Lung (tissue), 12 donors: ENCODE data around the gene TXK. TPM values are rescaled to one million over a fixed set of nuclear protein-coding genes. Genes with fewer than 3 reads are reported as not detected.

Experiments used
- ATAC-seq: fragments of 200-7000 bp; cut with Tn5 transposase; one replicate; pipeline ENCODE4 v1.9.1; 2020; ENCODE audit warnings: moderate number of reproducible peaks; ENCODE audit not compliant: insufficient read depth, low FRiP score
- DNase-seq, 3 donors: peaks; one replicate each; pipeline ENCODE4 v3.0.0-alpha.2; 2013 to 2017
- H3K27ac ChIP-seq, 2 donors: one replicate each; pipeline ENCODE4 v1.5.1; 2013; ENCODE audit warnings: mild to moderate bottlenecking in 2 of 2, moderate library complexity in 2 of 2, control low read depth in 1 of 2, inconsistent platforms in 1 of 2, low read depth in 1 of 2, low read length in 1 of 2
- H3K27me3 ChIP-seq, 3 donors: one replicate each; pipeline ENCODE4 v1.5.1; 2013; ENCODE audit warnings: low read length in 2 of 3; ENCODE audit not compliant: control insufficient read depth in 3 of 3, insufficient read depth in 3 of 3
- H3K36me3 ChIP-seq, 4 donors: one replicate each; pipeline ENCODE4 v1.5.1; 2013; ENCODE audit warnings: low read length in 4 of 4, mild to moderate bottlenecking in 1 of 4, moderate library complexity in 1 of 4; ENCODE audit not compliant: control insufficient read depth in 4 of 4, insufficient read depth in 4 of 4
- H3K4me1 ChIP-seq, 5 donors: one replicate each; pipeline ENCODE4 v1.5.1; 2013; ENCODE audit warnings: low read length in 5 of 5, mild to moderate bottlenecking in 2 of 5, moderate library complexity in 1 of 5; ENCODE audit not compliant: control insufficient read depth in 5 of 5, insufficient read depth in 5 of 5
- H3K4me3 ChIP-seq: one replicate; pipeline ENCODE4 v1.5.1; 2013; ENCODE audit warnings: mild to moderate bottlenecking, control low read depth, moderate library complexity
- H3K9ac ChIP-seq, 2 donors: one replicate each; pipeline ENCODE4 v1.5.1; 2013; ENCODE audit warnings: low read length in 2 of 2, control low read depth in 1 of 2; ENCODE audit not compliant: insufficient read depth in 1 of 2
- H3K9me3 ChIP-seq, 4 donors: one replicate each; pipeline ENCODE4 v1.5.1; 2013; ENCODE audit warnings: low read length in 3 of 4, mild to moderate bottlenecking in 1 of 4, moderate library complexity in 1 of 4; ENCODE audit not compliant: control insufficient read depth in 4 of 4, insufficient read depth in 3 of 4
- CTCF ChIP-seq: IDR thresholded peaks from 2 replicates; pipeline ENCODE4 v1.5.1; 2012; ENCODE audit warnings: mild to moderate bottlenecking; ENCODE audit errors: control extremely low read depth, extremely low read depth
- WGBS, 2 donors: extraction: QIAGEN DNeasy Blood & Tissue Kit; methylation state at CpG; one replicate each; pipeline ENCODE4 v1.1.7; 2013; 5-methylcytosine and 5-hydroxymethylcytosine counted together
- polyA plus RNA-seq, 2 donors: library from polyadenylated mRNA; stranded (reverse); fragments of 200-250 nt; gene quantifications; one replicate each; pipeline ENCODE4 v1.2.1, GENCODE V29; 2013
- total RNA-seq, 2 donors: library from RNA; depleted of rRNA in 1 of 2; stranded (reverse); fragments of >200 nt in 1 of 2; gene quantifications; one replicate each; pipeline ENCODE4 v1.2.1, GENCODE V29; 2014 to 2021
- donor health status: control.
- donor health status: control.
- donor health status: Bipolar disorder and iron deficiency.
- donor health status: healthy.
- donor health status: DM: yes; HTN: yes; CAD: no.

Gene TXK
- total and polyA plus RNA-seq, 4 donors, result 0.91 to 9.1 (median 2.0) TPM

GRCh38 chr4:48058617-48059530, 75.2 kb downstream of the TXK start:
- H3K9ac ChIP-seq, result no peak overlapping the region
- no peak for TF ChIP-seq CTCF
- H3K4me1 ChIP-seq, result no peaks in the 10 kb centered on the region
- ATAC-seq (no peak), DNase-seq (no peak)
- WGBS, 2 donors, result 66 to 82% methylated on average over 5 of the region's 5 CpGs
- no peaks in the 10 kb centered on the region for H3K27me3 ChIP-seq
- H3K9me3 ChIP-seq, result no peaks in the 10 kb centered on the region
- no peaks in the 10 kb centered on the region for H3K36me3 ChIP-seq
- H3K27ac ChIP-seq, result no peak overlapping the region
- H3K4me3 ChIP-seq, result no peak overlapping the region

- no peak for TF ChIP-seq CTCF
- H3K9me3 ChIP-seq, result no peaks in the 10 kb centered on the region
- peaks cover 0 to 5% (median 0%) of the 10 kb centered on the region in 5 donors for H3K4me1 ChIP-seq
- H3K27ac ChIP-seq, result no peak overlapping the region
- H3K4me3 ChIP-seq, result no peak overlapping the region
- H3K9ac ChIP-seq, result no peak overlapping the region
- no peaks in the 10 kb centered on the region for H3K36me3 ChIP-seq
- no peaks in the 10 kb centered on the region for H3K27me3 ChIP-seq
- no peak for ATAC-seq
- DNase-seq, result no peak
- 95 to 96% methylated on average over 1 of the region's 1 CpG for WGBS, 2 donors
Measured at GRCh38 chr4:48051078-48051477, 83.0 kb downstream of the TXK start.

GRCh38 chr4:48049483-48049882, 84.6 kb downstream of the TXK start:
- Histone ChIP-seq H3K36me3 (no peaks in the 10 kb centered on the region), H3K9me3 (no peaks in the 10 kb centered on the region), H3K9ac (no peak overlapping the region), H3K4me3 (no peak overlapping the region), H3K27ac (no peak overlapping the region), H3K4me1 (peaks cover 0 to 5% (median 0%) of the 10 kb centered on the region in 5 donors), H3K27me3 (no peaks in the 10 kb centered on the region)
- TF ChIP-seq CTCF, result no peak
- WGBS, 2 donors, result 76 to 82% methylated on average over 8 of the region's 8 CpGs
- no peak for ATAC-seq
- DNase-seq, result no peak
